Hepatocyte (in vitro differentiated cells): Measurements from ENCODE around the gene TUBGCP5.

Experiments used
- EZH2 ChIP-seq: fragments of 200-600 bp; sonication (generic); IDR thresholded peaks from 2 replicates; pipeline ENCODE4 v1.6.1; 2016; ENCODE audit warnings: antibody characterized with exemption, mild to moderate bottlenecking, borderline replicate concordance
- EZH2phosphoT487 ChIP-seq: fragments of 200-600 bp; sonication (generic); IDR thresholded peaks from one replicate; pipeline ENCODE4 v1.6.1; 2018; ENCODE audit warnings: antibody characterized with exemption, mild to moderate bottlenecking, low read depth, moderate library complexity; ENCODE audit not compliant: unreplicated experiment, severe bottlenecking
- TF ChIP-seq, protein P1 (sequence below): fragments of 200-600 bp; sonication (generic); IDR thresholded peaks from 2 replicates; pipeline ENCODE4 v1.5.1; 2016; ENCODE audit warnings: antibody characterized with exemption, mild to moderate bottlenecking; ENCODE audit not compliant: poor library complexity

DNA sequence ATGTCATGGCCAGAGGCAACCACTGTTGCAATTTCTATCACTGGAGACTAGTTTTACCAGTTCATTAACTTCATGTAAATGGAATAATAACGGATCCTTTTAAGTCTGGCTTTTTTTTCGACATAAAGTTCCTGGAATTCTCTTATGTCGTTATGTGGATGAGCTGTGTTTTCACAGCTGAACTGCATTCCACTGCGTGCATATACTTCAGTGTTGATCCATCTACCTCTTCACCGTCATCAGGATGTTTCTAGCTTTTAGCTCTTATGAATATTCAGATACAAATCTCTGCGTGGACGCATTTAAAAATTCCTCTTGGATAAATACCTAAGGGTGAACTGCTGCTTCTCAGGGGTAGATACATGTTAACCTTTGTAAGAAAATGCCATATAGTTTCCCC lies 43.6 kb downstream of the TUBGCP5 start:
- TF ChIP-seq, protein P1, sequence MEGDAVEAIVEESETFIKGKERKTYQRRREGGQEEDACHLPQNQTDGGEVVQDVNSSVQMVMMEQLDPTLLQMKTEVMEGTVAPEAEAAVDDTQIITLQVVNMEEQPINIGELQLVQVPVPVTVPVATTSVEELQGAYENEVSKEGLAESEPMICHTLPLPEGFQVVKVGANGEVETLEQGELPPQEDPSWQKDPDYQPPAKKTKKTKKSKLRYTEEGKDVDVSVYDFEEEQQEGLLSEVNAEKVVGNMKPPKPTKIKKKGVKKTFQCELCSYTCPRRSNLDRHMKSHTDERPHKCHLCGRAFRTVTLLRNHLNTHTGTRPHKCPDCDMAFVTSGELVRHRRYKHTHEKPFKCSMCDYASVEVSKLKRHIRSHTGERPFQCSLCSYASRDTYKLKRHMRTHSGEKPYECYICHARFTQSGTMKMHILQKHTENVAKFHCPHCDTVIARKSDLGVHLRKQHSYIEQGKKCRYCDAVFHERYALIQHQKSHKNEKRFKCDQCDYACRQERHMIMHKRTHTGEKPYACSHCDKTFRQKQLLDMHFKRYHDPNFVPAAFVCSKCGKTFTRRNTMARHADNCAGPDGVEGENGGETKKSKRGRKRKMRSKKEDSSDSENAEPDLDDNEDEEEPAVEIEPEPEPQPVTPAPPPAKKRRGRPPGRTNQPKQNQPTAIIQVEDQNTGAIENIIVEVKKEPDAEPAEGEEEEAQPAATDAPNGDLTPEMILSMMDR = no peak
- TF ChIP-seq EZH2 (no peak), EZH2phosphoT487 (no peak)
